Retinal pigment epithelial cell (primary cell): ENCODE data around the gene BORCS6.
"Not testable (repeated sequence)": the region's sequence is repeated elsewhere in the genome, so short reads cannot be mapped to it uniquely, and the experiment has no call there.

Source experiments
- DNase-seq: peaks from one replicate; pipeline ENCODE4 v3.0.0-alpha.2; 2010; ENCODE audit warnings: low read depth
- H3K4me3 ChIP-seq: 2 replicates; pipeline ENCODE4 v1.5.1; 2011; ENCODE audit warnings: mild to moderate bottlenecking, low read length, control low read depth, moderate library complexity
- CTCF ChIP-seq: conservative IDR thresholded peaks from 2 replicates; pipeline ENCODE4 v1.5.1; 2011; ENCODE audit warnings: low read depth, low read length, control low read depth, inconsistent platforms

BORCS6 gene

GRCh38 chr17:8221663-8222379 lies 31.8 kb upstream of the BORCS6 start:
- no peak for TF ChIP-seq CTCF
- DNase-seq, result no peak
- peak overlapping the region; percentile 85 for H3K4me3 ChIP-seq

- no peak for DNase-seq
- peak overlapping the region; percentile 85 for H3K4me3 ChIP-seq
- no peak for TF ChIP-seq CTCF
Observed at GRCh38 chr17:8220783-8221662, 31.0 kb upstream of the BORCS6 start.

- DNase-seq, H3K4me3 ChIP-seq: not testable (repeated sequence)
Observed at GRCh38 chr17:8214000-8214399, 24.0 kb upstream of the BORCS6 start.

GRCh38 chr17:8212312-8213180 lies 22.6 kb upstream of the BORCS6 start:
- TF ChIP-seq CTCF, result no peak
- no peak overlapping the region for H3K4me3 ChIP-seq
- no peak for DNase-seq

GRCh38 chr17:8210761-8211458 lies 20.9 kb upstream of the BORCS6 start:
- no peak for DNase-seq
- no peak for TF ChIP-seq CTCF
- peak overlapping the region; percentile 85 for H3K4me3 ChIP-seq

- TF ChIP-seq CTCF, result no peak
Observed at GRCh38 chr17:8209907-8210760, 20.2 kb upstream of the BORCS6 start, which contains the start of gene AURKB. TSS of gene AURKB (minus strand) at chr17:8210575. CDS start at chr17:8210224, 351 bp downstream.

More at GRCh38 chr17:8209907-8210760, 20.2 kb upstream of the BORCS6 start, which contains the start of gene AURKB:
- H3K4me3 ChIP-seq, result peak within 1 kb of the TSS; percentile 85
- no peak for DNase-seq
